GM12864 (cell line): ENCODE results near the gene XIRP2.

Experiments
- DNase-seq: peaks from one replicate; pipeline ENCODE4 v3.0.0-alpha.2; 2011; ENCODE audit warnings: low read depth
- H3K4me3 ChIP-seq: 2 replicates; pipeline ENCODE4 v1.5.1; 2011; ENCODE audit warnings: mild to moderate bottlenecking, low read depth, low read length, control low read depth
- TF ChIP-seq, protein P1 (sequence below): IDR thresholded peaks from 2 replicates; pipeline ENCODE4 v1.5.1; 2011; ENCODE audit warnings: low read depth, mild to moderate bottlenecking, moderate library complexity, low read length, control low read depth, inconsistent platforms; ENCODE audit errors: missing control alignments

XIRP2 gene

DNA sequence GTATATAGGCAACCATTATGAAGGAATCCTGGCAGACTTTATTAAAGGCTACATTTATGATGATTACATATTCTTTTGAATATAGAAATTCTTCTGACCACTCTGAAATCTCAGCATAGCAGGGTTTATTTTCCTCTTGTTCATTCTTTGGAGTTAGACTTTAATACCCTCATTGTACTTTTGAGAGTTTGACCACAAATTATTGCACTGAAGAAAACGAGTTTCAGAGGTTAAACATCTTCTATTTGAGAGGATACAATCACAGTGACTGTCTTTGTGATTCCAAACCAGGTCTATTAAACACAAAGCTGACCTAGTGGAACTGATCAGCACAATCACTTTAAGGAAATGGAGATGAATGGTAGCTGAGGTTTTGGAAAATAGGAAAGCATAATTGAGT lies 71.3 kb downstream of the XIRP2 start:
- no peak for DNase-seq
- no peak overlapping the region for H3K4me3 ChIP-seq
- TF ChIP-seq, protein P1, sequence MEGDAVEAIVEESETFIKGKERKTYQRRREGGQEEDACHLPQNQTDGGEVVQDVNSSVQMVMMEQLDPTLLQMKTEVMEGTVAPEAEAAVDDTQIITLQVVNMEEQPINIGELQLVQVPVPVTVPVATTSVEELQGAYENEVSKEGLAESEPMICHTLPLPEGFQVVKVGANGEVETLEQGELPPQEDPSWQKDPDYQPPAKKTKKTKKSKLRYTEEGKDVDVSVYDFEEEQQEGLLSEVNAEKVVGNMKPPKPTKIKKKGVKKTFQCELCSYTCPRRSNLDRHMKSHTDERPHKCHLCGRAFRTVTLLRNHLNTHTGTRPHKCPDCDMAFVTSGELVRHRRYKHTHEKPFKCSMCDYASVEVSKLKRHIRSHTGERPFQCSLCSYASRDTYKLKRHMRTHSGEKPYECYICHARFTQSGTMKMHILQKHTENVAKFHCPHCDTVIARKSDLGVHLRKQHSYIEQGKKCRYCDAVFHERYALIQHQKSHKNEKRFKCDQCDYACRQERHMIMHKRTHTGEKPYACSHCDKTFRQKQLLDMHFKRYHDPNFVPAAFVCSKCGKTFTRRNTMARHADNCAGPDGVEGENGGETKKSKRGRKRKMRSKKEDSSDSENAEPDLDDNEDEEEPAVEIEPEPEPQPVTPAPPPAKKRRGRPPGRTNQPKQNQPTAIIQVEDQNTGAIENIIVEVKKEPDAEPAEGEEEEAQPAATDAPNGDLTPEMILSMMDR: no peak

DNA sequence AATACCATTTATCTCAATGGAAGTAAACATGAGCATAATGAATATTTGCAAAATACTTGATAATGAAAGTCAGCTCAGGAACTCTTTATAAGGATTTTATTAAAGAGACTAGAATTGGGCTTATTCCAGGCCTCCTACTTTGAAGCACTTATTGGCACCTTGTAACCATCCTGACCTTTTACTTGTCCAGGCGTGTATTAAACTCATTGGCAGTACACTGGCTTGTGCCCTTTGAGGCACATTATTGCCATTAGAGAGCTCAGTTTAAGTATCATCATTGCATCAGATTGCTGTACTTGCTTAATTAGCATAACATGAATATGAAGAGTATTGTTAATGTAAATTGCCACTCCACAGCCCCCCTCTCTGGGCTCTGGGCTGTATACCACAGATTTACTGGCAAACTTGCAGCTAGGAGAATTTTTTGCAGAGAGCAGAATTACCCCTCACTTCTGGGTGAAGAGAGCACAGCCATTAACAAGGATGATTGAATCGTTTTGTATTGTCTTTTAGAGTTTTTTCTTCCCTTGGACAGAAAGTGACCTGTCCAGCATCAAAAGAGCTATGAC lies 72.5 kb downstream of the XIRP2 start:
- TF ChIP-seq, protein P1: no peak
- no peak for DNase-seq
- H3K4me3 ChIP-seq: no peak overlapping the region

DNA sequence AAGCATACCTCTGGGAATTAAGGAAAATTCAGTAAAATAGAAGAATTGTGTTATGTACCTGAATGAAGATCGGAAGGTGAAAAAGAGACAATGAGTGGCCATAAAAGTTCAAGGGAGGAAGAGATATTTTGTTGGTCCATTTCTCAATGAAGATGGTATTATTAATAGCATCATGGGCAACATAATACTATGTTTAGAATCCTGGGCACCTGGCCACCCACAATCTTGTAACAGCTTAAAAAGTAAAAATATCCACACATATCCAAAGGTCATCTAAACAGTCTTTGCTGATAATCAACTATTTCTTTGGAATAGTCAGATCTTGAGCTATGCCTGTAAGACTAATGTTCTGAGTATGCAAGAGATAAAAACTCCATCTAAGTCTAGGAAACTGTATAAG lies 73.7 kb downstream of the XIRP2 start:
- no peak for DNase-seq
- no peak overlapping the region for H3K4me3 ChIP-seq
- TF ChIP-seq, protein P1: no peak

DNA sequence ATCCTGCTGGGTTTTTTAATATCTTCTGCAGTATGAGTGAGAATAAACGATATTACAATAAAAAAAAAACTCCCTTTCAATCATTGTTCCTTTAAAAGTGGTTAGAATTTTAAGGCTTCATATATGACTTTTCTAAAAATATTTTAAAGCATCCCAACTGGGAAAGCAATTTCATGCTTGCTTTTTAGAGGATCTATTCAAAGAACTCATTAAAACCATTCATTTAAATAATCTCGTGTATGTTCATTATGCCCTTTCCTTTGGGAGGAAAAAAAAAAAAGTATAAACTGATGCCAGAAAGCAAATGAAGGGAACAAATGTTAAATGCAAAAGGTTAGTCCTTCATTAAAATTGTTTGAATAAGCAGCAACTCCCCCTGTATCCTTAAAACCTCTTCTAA lies 81.2 kb downstream of the XIRP2 start:
- TF ChIP-seq, protein P1: no peak
- no peak for DNase-seq

DNA sequence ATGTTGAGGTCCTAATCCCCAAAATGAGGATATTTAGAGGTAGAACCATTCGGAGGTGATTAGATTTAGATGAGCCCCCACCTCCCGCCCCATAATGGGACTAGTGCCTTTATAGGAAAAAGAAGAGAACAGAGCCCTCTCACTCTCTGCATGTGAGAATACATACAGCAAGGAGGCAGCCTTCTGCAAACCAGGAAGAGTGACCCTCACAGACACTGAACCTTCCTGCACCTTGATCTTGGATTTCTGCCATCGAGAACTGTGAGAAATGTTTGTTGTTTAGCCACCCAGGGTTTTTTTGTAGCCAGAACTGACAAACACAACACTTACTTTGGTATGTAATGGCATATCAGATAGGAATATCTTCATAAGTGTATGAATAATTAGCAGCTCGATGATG lies 83.7 kb downstream of the XIRP2 start:
- DNase-seq: no peak
- TF ChIP-seq, protein P1: no peak
- H3K4me3 ChIP-seq: no peak overlapping the region

More for the DNA sequence above, 81.2 kb downstream of the XIRP2 start:
- no peak overlapping the region for H3K4me3 ChIP-seq

DNA sequence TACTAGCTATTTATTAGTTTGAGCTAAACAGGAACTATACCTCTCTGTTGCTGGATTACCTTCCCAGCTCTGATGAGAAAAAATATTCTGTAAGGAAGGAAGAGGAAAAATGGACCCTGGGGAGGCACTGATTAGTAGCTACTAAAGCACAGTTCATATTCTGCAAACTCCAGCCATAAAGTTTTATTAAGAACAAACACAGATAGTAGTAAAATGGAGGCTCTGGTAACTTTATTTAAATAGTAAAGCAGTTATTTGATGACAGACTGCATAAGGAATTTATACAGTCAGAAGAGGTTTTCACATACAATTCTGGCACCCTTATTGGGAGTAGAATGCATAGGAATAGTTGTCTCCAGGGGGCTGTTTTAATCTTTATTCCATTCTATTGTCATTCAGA lies 84.1 kb downstream of the XIRP2 start:
- H3K4me3 ChIP-seq: no peak overlapping the region
- TF ChIP-seq, protein P1: no peak
- DNase-seq: no peak

DNA sequence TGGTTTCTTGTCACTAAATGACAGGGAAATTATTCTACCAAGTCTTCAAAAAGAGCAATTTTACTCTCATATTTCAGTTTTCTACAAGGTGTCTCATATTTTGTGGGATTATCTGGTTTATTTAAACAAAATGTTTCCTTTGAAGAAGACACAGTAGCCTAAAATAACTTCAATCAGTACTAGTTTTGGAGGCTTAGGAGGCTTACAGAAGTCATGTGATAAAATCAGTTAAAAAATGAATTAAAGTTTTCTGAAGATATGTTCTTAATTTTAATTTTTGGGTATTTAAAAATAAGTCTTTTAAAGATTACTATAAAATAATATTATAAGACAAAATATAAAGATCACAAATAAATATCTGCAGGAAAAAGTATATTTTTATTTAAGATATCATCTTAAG lies 95.9 kb downstream of the XIRP2 start:
- DNase-seq: no peak
- H3K4me3 ChIP-seq: no peak overlapping the region
- TF ChIP-seq, protein P1: no peak
